NCI-H128 (cell line): ENCODE data around the gene HOXC11.

Experiments
- DNase-seq: peaks from one replicate; lab custom pipeline; 2025; ENCODE audit not compliant: unreplicated experiment; lab: John Stamatoyannopoulos, UW

HOXC11 gene

GRCh38 chr12:53972152-53972702, 699 bp upstream of the HOXC11 start:
- no peak for DNase-seq

GRCh38 chr12:53973236-53974042, 513 bp downstream of the HOXC11 start:
- DNase-seq: no peak

- DNase-seq: no peak
Measured at GRCh38 chr12:53974084-53975063, 1.4 kb downstream of the HOXC11 start, which contains the start of gene HOTAIR. Gene HOTAIR (minus strand): TSS chr12:53974954.

- no peak for DNase-seq
Measured at GRCh38 chr12:53975064-53975471, 2.1 kb downstream of the HOXC11 start.

GRCh38 chr12:53975479-53976152, 2.7 kb downstream of the HOXC11 start:
- DNase-seq: no peak

GRCh38 chr12:53976172-53976822, 3.4 kb downstream of the HOXC11 start:
- DNase-seq: no peak

GRCh38 chr12:53976823-53977595, 4.1 kb downstream of the HOXC11 start:
- no peak for DNase-seq

- no peak for DNase-seq
Measured at GRCh38 chr12:53977596-53978445, 4.9 kb downstream of the HOXC11 start.

GRCh38 chr12:53978477-53979356, 5.8 kb downstream of the HOXC11 start:
- no peak for DNase-seq

GRCh38 chr12:53980104-53980801, 7.3 kb downstream of the HOXC11 start:
- no peak for DNase-seq

GRCh38 chr12:53980802-53981496, 8.0 kb downstream of the HOXC11 start:
- DNase-seq: no peak

GRCh38 chr12:53981634-53982565, 9.0 kb downstream of the HOXC11 start:
- DNase-seq: no peak

- DNase-seq: no peak
Measured at GRCh38 chr12:53982648-53983567, 10.0 kb downstream of the HOXC11 start.

GRCh38 chr12:53983568-53983949, 10.6 kb downstream of the HOXC11 start:
- no peak for DNase-seq
